Body of pancreas (tissue), 4 donors: Measurements from ENCODE around the gene SMYD1. TPM values are rescaled to one million over a fixed set of nuclear protein-coding genes. Genes with fewer than 3 reads are reported as not detected.

Source experiments
- ATAC-seq: fragments of 150-250 bp; one replicate; pipeline ENCODE4 v1.9.1; 2016
- DNase-seq, 4 donors: peaks; one replicate each; pipeline ENCODE4 v3.0.0-alpha.2; 2019
- H3K27ac ChIP-seq, 4 donors: fragments of 200-600 bp; sonication (generic); 1 replicate in 3 of 4; 2 replicates in 1 of 4; pipeline versions ENCODE4 v1.5.1 to v1.6.1; 2016 to 2019; ENCODE audit warnings: mild to moderate bottlenecking in 1 of 4, mixed read lengths in 1 of 4, moderate library complexity in 1 of 4
- H3K27me3 ChIP-seq, 2 donors: fragments of 200-600 bp; sonication (generic); one replicate each; pipeline ENCODE4 v1.6.0; 2016; ENCODE audit warnings: mild to moderate bottlenecking in 1 of 2
- H3K36me3 ChIP-seq, 2 donors: fragments of 200-600 bp; sonication (generic); replicated peaks in 1 of 2; 2 replicates each; pipeline ENCODE4 v1.5.1; 2016; ENCODE audit warnings: low read depth in 2 of 2; ENCODE audit not compliant: insufficient read depth in 1 of 2
- H3K4me1 ChIP-seq: fragments of 200-600 bp; sonication (generic); one replicate; pipeline ENCODE4 v1.6.0; 2016
- H3K4me3 ChIP-seq, 2 donors: fragments of 200-600 bp; sonication (generic); 1 replicate in 1 of 2; 2 replicates in 1 of 2; pipeline ENCODE4 v1.5.1; 2016 to 2019
- H3K9me3 ChIP-seq, 3 donors: fragments of 200-600 bp; sonication (generic); 1 replicate in 2 of 3; 2 replicates in 1 of 3; pipeline ENCODE4 v1.5.1; 2016
- POLR2A ChIP-seq, 3 donors: fragments of 450-650 bp; IDR thresholded peaks; one replicate each; pipeline ENCODE4 v1.6.1; 2016; ENCODE audit warnings: antibody characterized with exemption in 3 of 3, mild to moderate bottlenecking in 2 of 3
- WGBS, 2 donors: methylation state at CpG; one replicate each; pipeline ENCODE4 v1.1.5; 2017; 5-methylcytosine and 5-hydroxymethylcytosine counted together
- intact Hi-C: fragments of 100-400 bp; cut with DNase I; formaldehyde crosslinking; loops from one replicate; pipeline ENCODE4 v1.15.1; 2023
- total RNA-seq, 2 donors: library from RNA; depleted of rRNA; stranded (reverse); fragments of >200 nt; gene quantifications; one replicate each; pipeline ENCODE4 v1.1.0, GENCODE V29; 2016
- TF ChIP-seq, protein P1 (sequence below), 7 experiments: fragments of 450-650 bp in 4 of 7; fragments of 200-600 bp in 3 of 7; sonication (generic) in 3 of 7; IDR thresholded peaks; one replicate each; pipeline ENCODE4 v1.5.1; 2016 to 2019; ENCODE audit warnings: antibody characterized with exemption in 7 of 7

Gene SMYD1
- total RNA-seq, 2 donors from 2014 or later: not detected

DNA sequence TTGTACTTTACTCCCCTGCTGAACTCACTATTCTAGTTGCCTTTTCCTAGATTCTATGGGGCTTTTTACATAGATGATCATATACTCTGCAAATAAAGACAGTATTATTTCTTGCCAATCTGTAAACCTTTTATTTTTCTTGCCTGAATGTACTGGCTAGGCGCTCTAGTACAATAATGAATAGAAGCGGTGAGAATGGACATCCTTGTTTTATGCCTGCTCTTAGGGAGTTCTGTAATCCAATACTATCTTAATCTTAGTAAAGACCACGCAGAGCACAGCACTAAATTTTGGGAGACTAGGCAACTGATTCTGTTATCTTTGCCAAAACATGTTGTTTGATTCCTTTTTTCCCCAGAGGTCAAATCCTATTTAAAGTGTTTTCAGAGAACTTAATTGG lies 19.1 kb upstream of the SMYD1 start:
- Histone ChIP-seq H3K27ac (no peak overlapping the region), H3K27me3 (no peaks in the 10 kb centered on the region), H3K4me1 (peaks cover 20% of the 10 kb centered on the region), H3K36me3 (no peaks in the 10 kb centered on the region), H3K4me3 (no peak overlapping the region), H3K9me3 (no peaks in the 10 kb centered on the region)
- ATAC-seq (no peak), DNase-seq (no peak)
- intact Hi-C loops: no loop called here
- TF ChIP-seq POLR2A (IDR thresholded peaks at IDR 0.05): no peak
- TF ChIP-seq, protein P1, sequence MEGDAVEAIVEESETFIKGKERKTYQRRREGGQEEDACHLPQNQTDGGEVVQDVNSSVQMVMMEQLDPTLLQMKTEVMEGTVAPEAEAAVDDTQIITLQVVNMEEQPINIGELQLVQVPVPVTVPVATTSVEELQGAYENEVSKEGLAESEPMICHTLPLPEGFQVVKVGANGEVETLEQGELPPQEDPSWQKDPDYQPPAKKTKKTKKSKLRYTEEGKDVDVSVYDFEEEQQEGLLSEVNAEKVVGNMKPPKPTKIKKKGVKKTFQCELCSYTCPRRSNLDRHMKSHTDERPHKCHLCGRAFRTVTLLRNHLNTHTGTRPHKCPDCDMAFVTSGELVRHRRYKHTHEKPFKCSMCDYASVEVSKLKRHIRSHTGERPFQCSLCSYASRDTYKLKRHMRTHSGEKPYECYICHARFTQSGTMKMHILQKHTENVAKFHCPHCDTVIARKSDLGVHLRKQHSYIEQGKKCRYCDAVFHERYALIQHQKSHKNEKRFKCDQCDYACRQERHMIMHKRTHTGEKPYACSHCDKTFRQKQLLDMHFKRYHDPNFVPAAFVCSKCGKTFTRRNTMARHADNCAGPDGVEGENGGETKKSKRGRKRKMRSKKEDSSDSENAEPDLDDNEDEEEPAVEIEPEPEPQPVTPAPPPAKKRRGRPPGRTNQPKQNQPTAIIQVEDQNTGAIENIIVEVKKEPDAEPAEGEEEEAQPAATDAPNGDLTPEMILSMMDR (IDR thresholded peaks at IDR 0.05): no peak
- WGBS, 2 donors: 95 to 99% methylated on average over 3 of the region's 3 CpGs

DNA sequence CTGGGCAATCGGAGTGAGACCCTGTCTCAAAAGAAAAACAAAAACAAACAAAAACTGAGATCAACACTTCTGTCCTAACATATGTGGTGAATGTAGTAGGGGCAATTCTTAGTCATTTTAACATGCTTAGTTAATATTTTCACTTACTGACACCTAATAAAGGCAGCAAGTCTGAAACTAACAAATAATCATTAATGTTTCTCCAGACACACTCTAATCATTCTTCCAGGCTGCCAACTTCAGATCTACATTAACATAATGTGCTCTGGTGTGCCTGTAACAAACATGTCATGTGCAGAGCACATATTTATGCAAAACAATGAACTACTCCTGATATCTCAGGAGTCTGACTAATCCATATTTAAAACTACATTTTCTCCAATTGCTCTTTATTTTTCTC lies 18.0 kb upstream of the SMYD1 start:
- ATAC-seq (no peak), DNase-seq (no peak)
- no peaks in the 10 kb centered on the region for H3K9me3 ChIP-seq
- 63 to 81% methylated on average over 1 of the region's 1 CpG for WGBS, 2 donors
- no peak overlapping the region for H3K4me3 ChIP-seq
- no peaks in the 10 kb centered on the region for H3K27me3 ChIP-seq
- H3K36me3 ChIP-seq: no peaks in the 10 kb centered on the region
- H3K4me1 ChIP-seq: peaks cover 31% of the 10 kb centered on the region
- intact Hi-C loops: no loop called here
- no peak overlapping the region for H3K27ac ChIP-seq
- TF ChIP-seq, protein P1 (IDR thresholded peaks at IDR 0.05): no peak
- TF ChIP-seq POLR2A (IDR thresholded peaks at IDR 0.05): no peak

DNA sequence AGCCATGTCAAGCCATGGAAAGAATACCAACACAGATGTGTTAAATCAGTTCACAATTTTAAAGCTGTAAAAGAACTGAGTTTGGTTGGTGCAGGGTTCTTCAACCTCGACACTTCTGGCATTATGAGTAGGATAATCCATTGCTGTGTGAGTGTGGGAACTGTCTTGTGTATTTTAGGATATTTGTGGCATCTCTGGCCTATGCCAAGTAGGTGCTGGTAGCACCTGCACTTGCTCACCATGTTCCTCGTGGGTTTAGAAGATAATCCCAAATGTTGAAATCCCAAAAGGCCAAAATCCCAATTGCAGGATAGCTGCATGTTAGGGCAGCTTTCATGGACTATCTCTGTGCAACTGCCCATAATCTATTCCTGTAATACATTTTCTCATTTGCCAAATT lies 15.8 kb upstream of the SMYD1 start:
- no peaks in the 10 kb centered on the region for H3K9me3 ChIP-seq
- no peak for ATAC-seq
- no peak overlapping the region for H3K27ac ChIP-seq
- H3K27me3 ChIP-seq: no peaks in the 10 kb centered on the region
- no peak for TF ChIP-seq POLR2A (IDR thresholded peaks at IDR 0.05)
- TF ChIP-seq, protein P1 (IDR thresholded peaks at IDR 0.05): no peak
- 47 to 68% methylated on average over 2 of the region's 2 CpGs for WGBS, 2 donors
- DNase-seq: no peak
- H3K36me3 ChIP-seq: no peaks in the 10 kb centered on the region
- peaks cover 41% of the 10 kb centered on the region for H3K4me1 ChIP-seq
- intact Hi-C loops: no loop called here
- H3K4me3 ChIP-seq: no peak overlapping the region

DNA sequence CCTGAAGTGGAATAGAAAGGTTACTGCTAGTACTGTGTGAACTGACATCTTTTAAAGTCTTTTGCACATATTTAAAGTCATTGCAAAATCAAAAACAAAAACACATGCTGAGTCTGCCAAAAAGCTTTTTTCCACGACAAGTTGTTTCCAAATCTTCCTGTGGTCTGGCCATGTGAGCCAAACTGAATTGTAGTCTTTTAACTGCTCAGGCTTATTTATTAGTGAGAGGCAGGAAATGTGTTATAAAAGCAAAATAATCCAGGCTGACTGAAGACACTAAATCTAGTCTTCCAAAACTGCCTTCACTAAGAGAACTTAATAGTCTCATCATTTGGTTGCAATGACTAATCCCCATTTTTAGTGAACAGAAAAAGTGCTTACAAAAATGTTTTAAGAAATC lies 14.3 kb upstream of the SMYD1 start:
- intact Hi-C loops: no loop called here
- TF ChIP-seq, protein P1 (IDR thresholded peaks at IDR 0.05): no peak
- TF ChIP-seq POLR2A (IDR thresholded peaks at IDR 0.05): peak in 1 of 3 donors; percentile 14
- ATAC-seq (no peak), DNase-seq (peak in 1 of 4 donors; percentile 22)
- no peaks in the 10 kb centered on the region for H3K36me3 ChIP-seq
- no peaks in the 10 kb centered on the region for H3K9me3 ChIP-seq
- H3K4me1 ChIP-seq: peaks cover 41% of the 10 kb centered on the region
- H3K27me3 ChIP-seq: no peaks in the 10 kb centered on the region
- H3K27ac ChIP-seq: peak overlapping the region in 1 of 4 donors; percentile 6
- H3K4me3 ChIP-seq: no peak overlapping the region
- 10 to 11% methylated on average over 1 of the region's 1 CpG for WGBS, 2 donors

DNA sequence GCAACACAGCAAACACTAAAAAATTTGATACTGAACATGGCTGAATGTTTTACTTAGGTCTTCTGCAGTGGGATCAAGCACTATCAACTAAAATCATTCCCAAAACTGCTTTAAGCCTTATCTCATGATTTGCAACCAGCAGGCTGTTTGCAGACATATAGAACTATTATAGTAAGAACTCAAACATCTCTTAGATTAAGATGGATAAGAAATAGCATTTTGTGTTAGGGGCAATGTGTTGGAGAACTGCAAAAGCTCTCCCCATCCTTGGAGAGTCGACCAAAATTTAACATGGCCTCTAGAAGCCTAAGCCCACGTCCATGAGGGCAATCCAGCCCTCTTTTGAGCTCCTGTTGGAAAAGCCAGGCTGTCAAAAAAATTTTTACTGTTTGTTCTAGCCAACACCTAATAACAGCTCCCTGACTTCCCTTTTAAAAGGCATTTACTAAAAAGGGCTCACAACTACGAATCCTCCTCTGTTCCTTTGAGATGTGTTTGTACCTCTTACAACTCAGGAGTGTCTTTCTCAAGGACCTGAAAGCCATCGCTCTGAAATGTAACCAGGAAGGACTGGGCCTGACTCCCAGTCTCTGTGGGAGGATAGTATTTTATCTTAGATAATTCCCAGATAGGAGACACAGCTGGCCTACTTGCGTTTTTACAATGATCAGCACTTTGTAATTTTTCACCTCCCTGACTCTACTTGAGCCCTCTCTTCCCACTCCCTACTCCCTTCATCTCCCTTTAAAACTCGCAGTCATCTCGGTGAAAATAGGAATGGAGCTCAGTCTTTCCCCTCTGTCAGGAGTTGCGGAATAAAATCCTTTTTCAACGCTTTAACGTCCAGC lies 13.5 kb upstream of the SMYD1 start:
- H3K4me1 ChIP-seq: peaks cover 41% of the 10 kb centered on the region
- ATAC-seq (no peak), DNase-seq (no peak)
- no peaks in the 10 kb centered on the region for H3K9me3 ChIP-seq
- TF ChIP-seq POLR2A (IDR thresholded peaks at IDR 0.05): no peak
- TF ChIP-seq, protein P1 (IDR thresholded peaks at IDR 0.05): no peak
- 49 to 55% methylated on average over 10 of the region's 10 CpGs for WGBS, 2 donors
- peak overlapping the region; percentile 91 to 96 for H3K4me3 ChIP-seq
- H3K36me3 ChIP-seq: no peaks in the 10 kb centered on the region
- intact Hi-C loops: no loop called here
- H3K27ac ChIP-seq: peak overlapping the region; percentile 84 to 97 (median 92)
- no peaks in the 10 kb centered on the region for H3K27me3 ChIP-seq
